DOHH2 (cell line): Measurements from ENCODE around the gene CEP63.

Experiments
- H3F3A ChIP-seq: fragments of 200-600 bp; sonication (generic), shearing (Covaris generic); 2 replicates; pipeline ENCODE4 v1.6.0; 2016; ENCODE audit warnings: antibody characterized with exemption, mild to moderate bottlenecking; ENCODE audit not compliant: control insufficient read depth, insufficient read depth
- H3K27ac ChIP-seq: fragments of 200-600 bp; sonication (generic); 2 replicates; pipeline ENCODE4 v1.5.1; 2014; ENCODE audit warnings: low read depth, mild to moderate bottlenecking, low read length, moderate library complexity
- H3K27me3 ChIP-seq: fragments of 200-600 bp; sonication (generic); 2 replicates; pipeline ENCODE4 v1.6.1; 2014; ENCODE audit warnings: mild to moderate bottlenecking, low read length, mixed read lengths; ENCODE audit not compliant: control insufficient read depth
- H3K36me3 ChIP-seq: fragments of 200-600 bp; sonication (generic); 2 replicates; pipeline ENCODE4 v1.6.1; 2014; ENCODE audit warnings: mild to moderate bottlenecking, low read length, moderate library complexity, mixed read lengths; ENCODE audit not compliant: control insufficient read depth
- H3K4me1 ChIP-seq: fragments of 200-600 bp; sonication (generic); 2 replicates; pipeline ENCODE4 v1.6.1; 2014; ENCODE audit warnings: mild to moderate bottlenecking, low read length, mixed read lengths; ENCODE audit not compliant: control insufficient read depth
- H3K4me2 ChIP-seq: fragments of 200-600 bp; sonication (generic); 2 replicates; pipeline ENCODE4 v1.6.0; 2014; ENCODE audit warnings: mild to moderate bottlenecking, low read length, moderate library complexity
- H3K4me3 ChIP-seq: fragments of 200-600 bp; sonication (generic); 2 replicates; pipeline ENCODE4 v1.5.1; 2014; ENCODE audit warnings: mild to moderate bottlenecking, low read length, mixed read lengths
- H3K79me2 ChIP-seq: fragments of 200-600 bp; sonication (generic); 2 replicates; pipeline ENCODE4 v1.6.1; 2014; ENCODE audit warnings: mild to moderate bottlenecking, low read length, mixed read lengths; ENCODE audit not compliant: control insufficient read depth
- H3K9me2 ChIP-seq: fragments of 200-600 bp; sonication (generic); replicated peaks from 2 replicates; pipeline ENCODE4 v1.6.1; 2014; ENCODE audit warnings: mild to moderate bottlenecking, low read length, mixed read lengths; ENCODE audit not compliant: control insufficient read depth
- H3K9me3 ChIP-seq: fragments of 200-600 bp; sonication (generic); 2 replicates; pipeline ENCODE4 v1.6.1; 2014; ENCODE audit warnings: antibody characterized with exemption, low read length, mixed read lengths; ENCODE audit not compliant: control insufficient read depth, insufficient read depth
- H4K20me1 ChIP-seq: fragments of 200-600 bp; sonication (generic); 2 replicates; pipeline ENCODE4 v1.6.0; 2014; ENCODE audit warnings: low read depth, mild to moderate bottlenecking, antibody characterized with exemption, low read length, moderate library complexity; ENCODE audit not compliant: control insufficient read depth, insufficient read depth
- EZH2phosphoT487 ChIP-seq: fragments of 200-600 bp; sonication (generic); IDR thresholded peaks from 2 replicates; pipeline ENCODE4 v1.6.1; 2017; ENCODE audit warnings: borderline replicate concordance, mild to moderate bottlenecking, antibody characterized with exemption, low read length, moderate library complexity, mixed read lengths
- TF ChIP-seq, protein P1 (sequence below): fragments of 200-600 bp; sonication (generic); IDR thresholded peaks from one replicate; pipeline ENCODE4 v1.5.1; 2014; ENCODE audit warnings: antibody characterized with exemption, mild to moderate bottlenecking, low read depth, low read length; ENCODE audit not compliant: poor library complexity, severe bottlenecking

CEP63 gene

DNA sequence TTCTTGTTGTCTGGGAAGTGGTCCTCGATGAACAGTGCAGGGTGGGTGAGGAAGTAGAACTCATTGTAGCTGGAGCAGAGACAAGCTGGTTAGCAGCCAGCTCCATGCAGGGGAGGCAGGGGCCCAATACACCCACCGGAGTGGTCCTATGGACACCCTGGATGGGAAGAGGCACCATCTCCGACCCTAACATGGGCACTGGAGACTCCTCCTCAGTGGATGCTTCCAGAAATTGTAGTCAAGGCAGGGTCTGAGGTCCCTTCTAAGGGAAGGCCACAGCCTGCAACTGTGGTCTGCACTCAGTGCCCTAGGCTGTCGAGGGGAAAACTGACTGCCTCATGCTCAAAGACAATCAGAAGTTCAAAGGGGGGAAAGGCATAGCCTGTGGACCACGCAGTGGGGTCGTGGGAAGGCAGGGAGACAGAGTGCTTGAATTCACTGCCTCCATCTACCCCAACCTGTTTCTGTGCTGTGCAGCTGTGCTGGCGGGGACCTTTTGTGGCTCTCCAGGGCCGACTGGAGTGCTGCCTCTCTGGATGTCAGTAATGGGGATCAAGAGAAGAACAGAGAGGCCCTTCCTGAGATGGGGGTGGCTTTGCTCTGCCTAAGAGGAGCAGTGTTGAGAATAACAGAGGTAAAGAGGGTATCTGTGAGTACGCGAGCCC lies 123.0 kb downstream of the CEP63 start:
- Histone ChIP-seq H4K20me1 (no peaks in the 10 kb centered on the region), H3K4me1 (no peaks in the 10 kb centered on the region), H3K9me3 (no peaks in the 10 kb centered on the region), H3K4me2 (no peak overlapping the region), H3K4me3 (no peak overlapping the region), H3K36me3 (no peaks in the 10 kb centered on the region), H3K27me3 (no peaks in the 10 kb centered on the region), H3K79me2 (no peaks in the 10 kb centered on the region), H3F3A (no peaks in the 10 kb centered on the region), H3K27ac (no peak overlapping the region), H3K9me2 (no peaks in the 10 kb centered on the region)
- TF ChIP-seq, protein P1, sequence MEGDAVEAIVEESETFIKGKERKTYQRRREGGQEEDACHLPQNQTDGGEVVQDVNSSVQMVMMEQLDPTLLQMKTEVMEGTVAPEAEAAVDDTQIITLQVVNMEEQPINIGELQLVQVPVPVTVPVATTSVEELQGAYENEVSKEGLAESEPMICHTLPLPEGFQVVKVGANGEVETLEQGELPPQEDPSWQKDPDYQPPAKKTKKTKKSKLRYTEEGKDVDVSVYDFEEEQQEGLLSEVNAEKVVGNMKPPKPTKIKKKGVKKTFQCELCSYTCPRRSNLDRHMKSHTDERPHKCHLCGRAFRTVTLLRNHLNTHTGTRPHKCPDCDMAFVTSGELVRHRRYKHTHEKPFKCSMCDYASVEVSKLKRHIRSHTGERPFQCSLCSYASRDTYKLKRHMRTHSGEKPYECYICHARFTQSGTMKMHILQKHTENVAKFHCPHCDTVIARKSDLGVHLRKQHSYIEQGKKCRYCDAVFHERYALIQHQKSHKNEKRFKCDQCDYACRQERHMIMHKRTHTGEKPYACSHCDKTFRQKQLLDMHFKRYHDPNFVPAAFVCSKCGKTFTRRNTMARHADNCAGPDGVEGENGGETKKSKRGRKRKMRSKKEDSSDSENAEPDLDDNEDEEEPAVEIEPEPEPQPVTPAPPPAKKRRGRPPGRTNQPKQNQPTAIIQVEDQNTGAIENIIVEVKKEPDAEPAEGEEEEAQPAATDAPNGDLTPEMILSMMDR, result no peak
- TF ChIP-seq EZH2phosphoT487, result no peak

GRCh38 chr3:134609821-134610431 lies 124.1 kb downstream of the CEP63 start:
- H3K4me2 ChIP-seq, result no peak overlapping the region
- no peaks in the 10 kb centered on the region for H4K20me1 ChIP-seq
- H3K9me2 ChIP-seq, result no peaks in the 10 kb centered on the region
- H3K79me2 ChIP-seq, result no peaks in the 10 kb centered on the region
- no peaks in the 10 kb centered on the region for H3K9me3 ChIP-seq
- H3K27ac ChIP-seq, result no peak overlapping the region
- no peaks in the 10 kb centered on the region for H3K4me1 ChIP-seq
- H3K27me3 ChIP-seq, result no peaks in the 10 kb centered on the region
- no peak overlapping the region for H3K4me3 ChIP-seq
- TF ChIP-seq EZH2phosphoT487, result no peak
- TF ChIP-seq, protein P1, result no peak
- no peaks in the 10 kb centered on the region for H3K36me3 ChIP-seq
- no peaks in the 10 kb centered on the region for H3F3A ChIP-seq

- Histone ChIP-seq H3K4me3 (no peak overlapping the region), H3F3A (no peaks in the 10 kb centered on the region), H3K27ac (no peak overlapping the region), H3K9me3 (no peaks in the 10 kb centered on the region), H3K4me2 (no peak overlapping the region), H3K79me2 (no peaks in the 10 kb centered on the region), H3K4me1 (no peaks in the 10 kb centered on the region), H4K20me1 (no peaks in the 10 kb centered on the region), H3K27me3 (no peaks in the 10 kb centered on the region), H3K36me3 (no peaks in the 10 kb centered on the region), H3K9me2 (no peaks in the 10 kb centered on the region)
- TF ChIP-seq, protein P1, result no peak
- no peak for TF ChIP-seq EZH2phosphoT487
Observed at GRCh38 chr3:134610432-134611385, 124.9 kb downstream of the CEP63 start.
